Motor neuron (in vitro differentiated cells): ENCODE results near the gene PRAMEF18. TPM values are rescaled to one million over a fixed set of nuclear protein-coding genes. Genes with fewer than 3 reads are reported as not detected.
"Not testable (repeated sequence)": the region's sequence is repeated elsewhere in the genome, so short reads cannot be mapped to it uniquely, and the experiment has no call there.

ENCODE experiments used
- ATAC-seq, 8 experiments: fragments of 200-7000 bp; cut with Tn5 transposase; replicated peaks in 6 of 8; 2 replicates each; pipeline ENCODE4 v1.8.0; 2021; ENCODE audit warnings: mild to moderate bottlenecking in 8 of 8, moderate library complexity in 8 of 8
- H3K27ac ChIP-seq, 2 donors: fragments of 250-450 bp; sonication (Bioruptor Pico); 2 replicates each; pipeline ENCODE4 v1.9.0; 2021; ENCODE audit warnings: antibody characterized with exemption in 2 of 2, mild to moderate bottlenecking in 2 of 2, moderate library complexity in 1 of 2
- H3K4me1 ChIP-seq, 2 donors: fragments of 250-450 bp; sonication (Bioruptor Pico); replicated peaks in 1 of 2; 2 replicates each; pipeline ENCODE4 v1.6.1; 2021; ENCODE audit warnings: antibody characterized with exemption in 2 of 2, mild to moderate bottlenecking in 2 of 2, moderate library complexity in 1 of 2
- H3K4me3 ChIP-seq, 5 donors: fragments of 250-450 bp; sonication (Bioruptor Pico); 2 replicates each; pipeline ENCODE4 v1.9.0; 2021; ENCODE audit warnings: antibody characterized with exemption in 5 of 5, mild to moderate bottlenecking in 5 of 5, moderate library complexity in 4 of 5
- WGBS, 10 experiments: fragments of 450-650 bp; shearing (Covaris generic); methylation state at CpG; one replicate each; pipeline ENCODE4 v1.0.0; 2022; 5-methylcytosine and 5-hydroxymethylcytosine counted together
- in situ Hi-C, 9 experiments: fragments of 400-800 bp; cut with MboI; loops; one replicate each; pipeline ENCODE4 v1.15.0; 2021; ENCODE audit warnings: low sequenced_read_pairs in 9 of 9, low pct_unique_long_range_greater_than_20kb in 2 of 9; ENCODE audit not compliant: unreplicated experiment in 9 of 9
- total RNA-seq, 8 experiments: library from RNA; unstranded; fragments of 300-600 nt; gene quantifications; 2 replicates each; pipeline versions ENCODE4 v1.2.3 to v1.2.4, GENCODE V29; 2022

The PRAMEF18 gene
- total RNA-seq, 8 experiments from 2014 or later = 0.21 to 0.90 TPM; not detected in 6

- ATAC-seq, H3K4me1 ChIP-seq, H3K4me3 ChIP-seq, in situ Hi-C loops, H3K27ac ChIP-seq: not testable (repeated sequence)
- WGBS, 10 experiments = 9 to 63% (median 51%) methylated on average over 1 to 5 of the region's 5 CpGs
These were observed 4.1 kb upstream of the PRAMEF18 start for GRCh38 chr1:13230096-13230495.

DNA sequence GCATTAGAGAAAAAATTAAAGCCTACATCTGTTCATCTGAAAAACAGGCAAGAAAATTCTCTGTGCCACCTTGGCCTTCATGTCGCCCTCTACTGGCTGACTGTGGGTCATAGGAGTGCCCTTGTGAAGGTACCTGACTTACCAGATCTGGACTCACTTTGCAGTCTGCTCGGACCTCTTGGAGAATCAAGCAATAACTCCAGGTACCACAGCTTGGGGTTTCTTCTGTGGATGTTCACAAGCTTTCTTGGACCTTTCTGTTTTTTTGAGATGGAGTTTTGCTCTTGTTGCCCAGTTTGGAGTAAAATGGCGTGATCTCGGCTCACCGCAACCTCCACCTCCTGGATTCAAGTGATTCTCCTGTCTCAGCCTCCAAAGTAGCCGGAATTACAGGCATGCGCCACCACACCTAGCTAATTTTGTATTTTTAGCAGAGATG is 2.4 kb upstream of the PRAMEF18 start:
- ATAC-seq = peak in 2 of 8 experiments; percentile 26 to 28
- in situ Hi-C loops = no loop called here
- H3K27ac ChIP-seq = no peak overlapping the region
- WGBS, 10 experiments = 35 to 73% (median 48%) methylated on average over 3 to 7 of the region's 7 CpGs
- no peaks in the 10 kb centered on the region for H3K4me1 ChIP-seq
- H3K4me3 ChIP-seq = no peak overlapping the region

DNA sequence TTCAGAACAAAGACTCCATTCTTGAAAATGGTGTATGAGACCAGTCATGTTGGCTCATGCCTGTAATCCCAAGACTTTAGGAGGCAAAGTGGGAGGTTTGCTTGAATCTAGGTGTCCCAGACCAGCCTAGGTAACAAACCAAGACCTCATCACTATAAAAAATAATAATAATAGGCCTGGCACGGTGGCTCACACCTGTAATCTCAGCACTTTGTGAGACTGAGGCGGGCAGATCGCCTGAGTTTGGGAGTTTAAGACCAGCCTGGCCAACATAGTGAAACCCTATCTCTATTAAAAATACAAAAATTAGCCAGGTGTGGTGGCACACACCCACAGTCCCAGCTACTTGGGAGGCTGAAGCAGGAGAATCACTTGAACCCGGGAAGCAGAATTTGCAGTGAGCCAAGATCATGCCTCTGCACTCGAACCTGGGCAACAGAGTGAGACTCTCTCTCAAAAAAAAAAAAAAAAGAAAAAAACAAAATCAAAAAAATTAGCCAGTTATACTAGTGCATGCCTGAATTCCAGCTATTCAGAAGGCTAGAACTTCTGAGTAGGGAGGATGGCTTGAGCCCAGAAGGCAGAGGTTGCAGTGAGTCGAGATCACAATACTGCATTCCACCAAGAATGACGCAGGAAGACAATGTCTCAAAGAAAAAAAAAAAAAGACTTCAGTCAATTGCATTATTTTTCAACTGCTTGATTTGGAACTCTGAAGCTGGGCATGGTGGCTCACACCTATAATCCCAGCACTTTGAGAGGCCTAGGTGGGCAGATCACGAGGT is 1.5 kb upstream of the PRAMEF18 start:
- WGBS, 10 experiments = 21 to 63% (median 37%) methylated on average over 5 to 8 of the region's 8 CpGs
- H3K4me3 ChIP-seq, H3K27ac ChIP-seq, ATAC-seq, in situ Hi-C loops, H3K4me1 ChIP-seq: not testable (repeated sequence)

- no peak for ATAC-seq
- no peak overlapping the region for H3K27ac ChIP-seq
- in situ Hi-C loops = no loop called here
- H3K4me3 ChIP-seq = no peak overlapping the region
- 26 to 79% (median 44%) methylated on average over 2 to 5 of the region's 5 CpGs for WGBS, 10 experiments
- no peaks in the 10 kb centered on the region for H3K4me1 ChIP-seq
These were observed 1.4 kb downstream of the PRAMEF18 start for GRCh38 chr1:13224480-13225060.

DNA sequence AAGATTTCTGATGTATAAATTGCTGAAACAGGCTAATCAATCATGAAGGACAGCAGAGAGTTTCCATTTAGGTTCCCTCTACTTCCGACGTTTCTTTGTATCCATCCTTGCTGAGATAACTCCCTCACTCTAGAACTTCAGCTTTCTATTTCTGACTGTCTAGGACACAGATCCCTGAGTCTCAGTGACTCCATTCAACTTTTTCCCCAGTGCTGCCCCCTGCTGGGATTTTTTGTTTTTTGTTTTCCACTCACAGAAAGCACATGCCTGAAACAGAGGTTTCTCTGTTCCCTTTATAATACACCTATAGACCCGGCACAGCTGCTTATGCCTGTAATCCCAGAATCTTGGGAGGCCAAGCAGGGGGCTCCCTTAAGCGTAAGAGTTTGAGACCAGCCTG is 3.2 kb downstream of the PRAMEF18 start:
- ATAC-seq, H3K4me3 ChIP-seq, in situ Hi-C loops, H3K4me1 ChIP-seq, H3K27ac ChIP-seq: not testable (repeated sequence)
- WGBS, 10 experiments = no CpG with 5 or more reads among the region's 4 CpGs

DNA sequence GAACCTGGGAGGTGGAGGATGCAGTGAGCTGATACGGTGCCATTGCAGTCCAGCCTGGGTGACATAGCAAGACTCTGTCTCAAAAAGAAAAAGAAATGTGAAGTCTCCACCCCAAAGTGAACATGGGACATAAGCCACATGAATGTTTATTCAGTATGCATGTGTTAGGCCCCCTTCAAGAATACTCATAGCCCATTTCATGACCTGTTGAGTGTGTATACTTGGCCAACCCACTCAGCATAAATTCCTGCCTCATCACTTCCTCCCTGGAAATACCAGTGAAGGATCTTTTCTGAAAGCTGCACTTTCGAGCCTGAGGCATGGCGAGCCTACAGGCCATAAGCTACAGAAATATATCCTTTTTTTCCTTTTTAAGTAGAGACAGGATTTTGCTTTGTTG is 6.8 kb downstream of the PRAMEF18 start:
- in situ Hi-C loops = not testable (repeated sequence)
- WGBS, 10 experiments = no CpG with 5 or more reads among the region's 3 CpGs

DNA sequence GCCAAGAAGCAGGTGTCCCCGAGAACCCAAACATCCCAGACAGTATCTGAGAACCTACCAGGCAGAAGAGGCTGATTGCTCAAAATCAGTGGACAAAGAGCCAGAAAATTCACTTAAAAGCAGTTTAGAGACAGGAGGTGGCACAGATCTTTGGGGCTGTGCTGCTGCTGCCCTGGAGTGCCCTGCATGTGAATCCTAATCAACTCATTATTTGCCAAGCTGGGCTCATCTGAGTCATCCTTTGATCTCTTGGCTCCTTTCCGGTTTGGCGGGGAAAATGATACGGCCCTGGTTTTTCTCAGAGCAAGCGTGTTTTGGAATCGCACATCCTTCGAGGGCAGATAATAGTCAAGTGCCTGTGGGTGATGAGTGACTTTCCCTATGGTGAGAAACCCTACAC is 9.3 kb downstream of the PRAMEF18 start:
- ATAC-seq, in situ Hi-C loops, H3K27ac ChIP-seq, H3K4me3 ChIP-seq, H3K4me1 ChIP-seq: not testable (repeated sequence)
- no CpG with 5 or more reads among the region's 7 CpGs for WGBS, 10 experiments

More for the DNA sequence above, 6.8 kb downstream of the PRAMEF18 start:
- not testable (repeated sequence) for H3K4me3 ChIP-seq, H3K27ac ChIP-seq, H3K4me1 ChIP-seq, ATAC-seq

- in situ Hi-C loops, H3K27ac ChIP-seq, H3K4me1 ChIP-seq, H3K4me3 ChIP-seq: not testable (repeated sequence)
- WGBS, 10 experiments = no CpG with 5 or more reads among the region's 9 CpGs
- ATAC-seq = peak in 1 of 8 experiments; percentile 23
These were observed 17.2 kb downstream of the PRAMEF18 start for GRCh38 chr1:13208712-13209111.

DNA sequence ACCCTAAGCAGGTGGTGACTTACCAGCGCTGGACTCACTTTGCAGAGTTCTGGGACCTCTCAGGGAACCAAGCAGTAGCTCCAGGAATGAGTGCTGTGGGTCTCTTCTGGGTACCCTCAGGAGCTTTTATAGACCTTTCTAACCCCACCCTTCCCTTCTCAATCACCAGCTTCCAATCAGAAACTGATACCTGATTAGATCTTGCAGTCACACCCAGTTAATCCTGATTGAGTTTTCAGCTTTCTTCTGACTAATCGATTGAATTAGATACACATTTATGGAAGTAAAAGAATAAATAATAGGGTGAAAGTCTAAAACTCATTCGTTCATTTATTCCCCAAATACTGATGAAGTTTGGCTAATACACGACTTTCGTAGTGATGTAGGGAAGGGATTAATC is 24.6 kb downstream of the PRAMEF18 start, which contains the start of gene PRAMEF13:
Gene PRAMEF13, minus strand, starts transcription at position 101 of the 400 bp plus-strand sequence. CDS start 1,820 bp downstream, outside the sequence.
- in situ Hi-C loops, H3K4me3 ChIP-seq, H3K27ac ChIP-seq, H3K4me1 ChIP-seq, ATAC-seq: not testable (repeated sequence)
- WGBS, 10 experiments = no CpG with 5 or more reads among the region's 5 CpGs

Other genes with a start within 250 kb of the PRAMEF18 start
- under 1 TPM in 2 of 8 experiments, not detected in 6; 0.14 to 0.19 TPM for gene PRAMEF27, start 169.6 kb downstream of the PRAMEF18 start, total RNA-seq
- gene HNRNPCL3, start 165.4 kb downstream of the PRAMEF18 start, total RNA-seq = under 1 TPM in 2 of 8 experiments, not detected in 6; 0.32 to 0.71 TPM
- under 1 TPM in 1 of 8 experiments, not detected in 7; 0.13 TPM for gene PRAMEF25, start 155.4 kb downstream of the PRAMEF18 start, total RNA-seq
- gene HNRNPCL2, start 109.3 kb downstream of the PRAMEF18 start, total RNA-seq = under 1 TPM in 3 of 8 experiments, not detected in 5; 0.18 to 0.38 (median 0.25) TPM
- under 1 TPM in 1 of 8 experiments, not detected in 7; 1.00 TPM for gene PRAMEF26, start 70.1 kb downstream of the PRAMEF18 start, total RNA-seq
- gene HNRNPCL4, start 60.5 kb downstream of the PRAMEF18 start, total RNA-seq = under 1 TPM in 1 of 8 experiments, not detected in 7; 0.42 TPM
- gene PRAMEF9, start 54.3 kb downstream of the PRAMEF18 start, total RNA-seq = under 1 TPM in 4 of 8 experiments, not detected in 4; 0.05 to 0.47 (median 0.13) TPM
- under 1 TPM in 2 of 8 experiments, not detected in 6; 0.25 to 0.62 TPM for gene PRAMEF13, start 24.7 kb downstream of the PRAMEF18 start, total RNA-seq
- gene PRAMEF5, start 28.0 kb upstream of the PRAMEF18 start, total RNA-seq = not detected
- gene PRAMEF8, start 59.0 kb upstream of the PRAMEF18 start, total RNA-seq = under 1 TPM in 3 of 8 experiments, not detected in 5; 0.20 to 0.71 (median 0.33) TPM
- gene PRAMEF33, start 77.4 kb upstream of the PRAMEF18 start, total RNA-seq = under 1 TPM in 1 of 8 experiments, not detected in 7; 0.13 TPM
- gene PRAMEF15, start 89.4 kb upstream of the PRAMEF18 start, total RNA-seq = under 1 TPM in 2 of 8 experiments, not detected in 6; 0.13 to 0.19 TPM
- 1 to 10 TPM in 1 of 8 experiments, under 1 TPM in 1, not detected in 6; 0.33 to 1.0 TPM for gene PRAMEF14, start 121.0 kb upstream of the PRAMEF18 start, total RNA-seq
- under 1 TPM in 3 of 8 experiments, not detected in 5; 0.13 to 0.20 (median 0.19) TPM for gene PRAMEF19, start 145.8 kb upstream of the PRAMEF18 start, total RNA-seq
- gene PRAMEF17, start 163.5 kb upstream of the PRAMEF18 start, total RNA-seq = under 1 TPM in 3 of 8 experiments, not detected in 5; 0.18 to 0.38 (median 0.20) TPM
- gene PRAMEF20, start 184.3 kb upstream of the PRAMEF18 start, total RNA-seq = under 1 TPM in 2 of 8 experiments, not detected in 6; 0.13 to 0.47 TPM